Activated CD8-positive, alpha-beta memory T cell treated with anti-CD3 and anti-CD28 coated beads for 36 hours (primary cell): Measurements from ENCODE around the gene IDH3A. TPM values are rescaled to one million over a fixed set of nuclear protein-coding genes. Genes with fewer than 3 reads are reported as not detected.

ENCODE experiments used
- total RNA-seq, 2 experiments: library from RNA; stranded (reverse); gene quantifications; one replicate each; pipeline ENCODE4 v1.2.3, GENCODE V29; 2021

The IDH3A gene
- total RNA-seq, 2 experiments from 2014 or later, result 143 to 144 TPM

Other genes with a start within 250 kb of the IDH3A start
- gene TBC1D2B, start 71.7 kb upstream of the IDH3A start, total RNA-seq, result 10 to 100 TPM; 43.0 to 45.3 TPM
- gene SH2D7, start 56.8 kb upstream of the IDH3A start, total RNA-seq, result not detected
- gene CIB2, start 17.9 kb upstream of the IDH3A start, total RNA-seq, result 1 to 10 TPM; 2.6 to 2.8 TPM
- gene ACSBG1, start 85.2 kb downstream of the IDH3A start, total RNA-seq, result not detected
- 10 to 100 TPM; 36.1 to 38.8 TPM for gene DNAJA4, start 115.2 kb downstream of the IDH3A start, total RNA-seq
- 10 to 100 TPM; 68.0 to 70.3 TPM for gene SKIC8, start 150.2 kb downstream of the IDH3A start, total RNA-seq
- not detected for gene CRABP1, start 191.0 kb downstream of the IDH3A start, total RNA-seq